Neural cell (in vitro differentiated cells): ENCODE results near the gene PERCC1. TPM values are rescaled to one million over a fixed set of nuclear protein-coding genes. Genes with fewer than 3 reads are reported as not detected.

Experiments
- H2AFZ ChIP-seq: fragments of 200-600, 300-800 bp; sonication (generic), shearing (Covaris generic); 2 replicates; pipeline ENCODE4 v1.6.0; 2014; ENCODE audit warnings: low read depth, mild to moderate bottlenecking, antibody characterized with exemption, low read length, moderate library complexity
- H3F3A ChIP-seq: fragments of 200-600 bp; shearing (Covaris generic); 2 replicates; pipeline ENCODE4 v1.6.1; 2016; ENCODE audit warnings: mild to moderate bottlenecking, moderate library complexity, mixed read lengths, antibody characterized with exemption, low read length; ENCODE audit not compliant: insufficient read depth, poor library complexity, severe bottlenecking
- H3K27ac ChIP-seq: fragments of 200-600, 300-800 bp; sonication (generic), shearing (Covaris generic); 2 replicates; pipeline ENCODE4 v1.5.1; 2014; ENCODE audit warnings: mild to moderate bottlenecking, low read length, moderate library complexity
- H3K27me3 ChIP-seq: fragments of 300-800, 200-600 bp; sonication (generic), shearing (Covaris generic); 2 replicates; pipeline ENCODE4 v1.6.0; 2014; ENCODE audit warnings: mild to moderate bottlenecking, low read depth, low read length, moderate library complexity; ENCODE audit not compliant: insufficient read depth
- H3K36me3 ChIP-seq: fragments of 300-800, 200-600 bp; sonication (generic), shearing (Covaris generic); 2 replicates; pipeline ENCODE4 v1.5.1; 2014; ENCODE audit warnings: mild to moderate bottlenecking, antibody characterized with exemption, low read length, moderate library complexity; ENCODE audit not compliant: insufficient read depth
- H3K4me2 ChIP-seq: fragments of 300-800, 200-600 bp; sonication (generic), shearing (Covaris generic); 2 replicates; pipeline ENCODE4 v1.6.0; 2014; ENCODE audit warnings: mild to moderate bottlenecking, low read length
- H3K4me3 ChIP-seq: fragments of 300-800, 200-600 bp; sonication (generic), shearing (Covaris generic); 2 replicates; pipeline ENCODE4 v1.5.1; 2014; ENCODE audit warnings: mild to moderate bottlenecking, low read length, moderate library complexity
- H3K79me2 ChIP-seq: fragments of 200-600 bp; shearing (Covaris generic); replicated peaks from 2 replicates; pipeline ENCODE4 v1.6.0; 2014; ENCODE audit warnings: mild to moderate bottlenecking, low read length, moderate library complexity; ENCODE audit not compliant: insufficient read depth
- H3K9ac ChIP-seq: fragments of 300-800, 200-600 bp; sonication (generic), shearing (Covaris generic); 2 replicates; pipeline ENCODE4 v1.6.1; 2016; ENCODE audit warnings: mild to moderate bottlenecking, low read length, mixed read lengths
- H3K9me2 ChIP-seq: fragments of 200-600 bp; shearing (Covaris generic); 2 replicates; pipeline ENCODE4 v1.6.1; 2016; ENCODE audit warnings: mild to moderate bottlenecking, low read length, mixed read lengths; ENCODE audit not compliant: insufficient read depth
- H3K9me3 ChIP-seq: fragments of 200-600, 300-800 bp; sonication (generic), shearing (Covaris generic); 2 replicates; pipeline ENCODE4 v1.6.1; 2016; ENCODE audit warnings: mild to moderate bottlenecking, mixed run types, low read length, moderate library complexity, mixed read lengths
- H4K20me1 ChIP-seq: fragments of 200-600 bp; shearing (Covaris generic); 2 replicates; pipeline ENCODE4 v1.6.1; 2016; ENCODE audit warnings: mild to moderate bottlenecking, mixed run types; ENCODE audit not compliant: insufficient read depth
- EP300 ChIP-seq: fragments of 450-650 bp; conservative IDR thresholded peaks from 2 replicates; pipeline ENCODE4 v1.6.1; 2014; ENCODE audit warnings: antibody characterized with exemption, mild to moderate bottlenecking, moderate library complexity; ENCODE audit not compliant: poor library complexity, severe bottlenecking
- EZH2 ChIP-seq: fragments of 200-600, 300-800 bp; shearing (Covaris generic), sonication (generic); IDR thresholded peaks from 2 replicates; pipeline ENCODE4 v1.6.1; 2014; ENCODE audit warnings: antibody characterized with exemption, low read length, borderline replicate concordance, mild to moderate bottlenecking; ENCODE audit not compliant: insufficient read depth, poor library complexity, severe bottlenecking
- MXI1 ChIP-seq: fragments of 450-650 bp; conservative IDR thresholded peaks from 2 replicates; pipeline ENCODE4 v1.6.1; 2014; ENCODE audit warnings: antibody characterized with exemption, mild to moderate bottlenecking; ENCODE audit not compliant: poor library complexity, severe bottlenecking
- POLR2AphosphoS5 ChIP-seq: IDR thresholded peaks from 2 replicates; pipeline ENCODE4 v1.6.1; 2012
- RAD21 ChIP-seq: fragments of 450-650 bp; conservative IDR thresholded peaks from 2 replicates; pipeline ENCODE4 v1.6.1; 2014; ENCODE audit warnings: antibody characterized with exemption, mild to moderate bottlenecking, moderate library complexity
- SMC3 ChIP-seq: fragments of 450-650 bp; conservative IDR thresholded peaks from 2 replicates; pipeline ENCODE4 v1.6.1; 2014; ENCODE audit warnings: antibody characterized with exemption, mild to moderate bottlenecking, moderate library complexity; ENCODE audit not compliant: poor library complexity
- TAF1 ChIP-seq: IDR thresholded peaks from 2 replicates; pipeline ENCODE4 v1.6.1; 2012; ENCODE audit warnings: low read depth
- polyA plus RNA-seq: library from polyadenylated mRNA; depleted of rRNA; stranded (reverse); fragments of >200 nt; gene quantifications from 2 replicates; pipeline ENCODE4 v1.2.3, GENCODE V29; 2014
- TF ChIP-seq, protein P1 (sequence below): IDR thresholded peaks from 2 replicates; pipeline ENCODE4 v1.6.1; 2012; ENCODE audit warnings: borderline replicate concordance
- TF ChIP-seq, protein P2 (sequence below): fragments of 450-650 bp; IDR thresholded peaks from 2 replicates; pipeline ENCODE4 v1.5.1; 2014; ENCODE audit warnings: antibody characterized with exemption, mild to moderate bottlenecking, moderate library complexity; ENCODE audit not compliant: poor library complexity, severe bottlenecking

Gene PERCC1
- polyA plus RNA-seq, 1 donor from 2014 or later = not detected

DNA sequence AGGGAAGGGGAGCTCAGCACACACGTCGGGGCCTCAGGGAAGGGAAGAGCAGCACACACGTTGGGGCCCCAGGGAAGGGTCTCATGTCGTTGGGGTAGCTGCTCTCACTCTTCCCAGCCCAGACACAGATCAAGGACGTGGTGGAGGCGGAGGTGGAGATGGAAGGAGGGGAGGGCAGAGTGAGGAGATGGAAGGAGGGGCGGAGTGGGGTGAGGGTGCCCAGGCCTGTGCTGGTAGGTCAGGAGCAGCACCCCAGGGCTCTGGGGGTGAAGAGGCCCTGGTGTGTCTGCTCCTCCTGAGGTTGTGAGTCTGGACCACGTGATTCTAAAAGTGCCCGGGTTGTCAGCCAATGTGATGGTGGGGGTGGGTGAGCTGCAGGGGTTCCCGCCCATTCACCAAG lies 29.1 kb downstream of the PERCC1 start:
- Histone ChIP-seq H3K36me3 (no peaks in the 10 kb centered on the region), H3K9me2 (no peaks in the 10 kb centered on the region), H3F3A (no peaks in the 10 kb centered on the region), H2AFZ (no peak overlapping the region), H3K9me3 (no peaks in the 10 kb centered on the region), H3K9ac (no peak overlapping the region), H3K4me2 (no peak overlapping the region), H4K20me1 (no peaks in the 10 kb centered on the region), H3K27ac (no peak overlapping the region), H3K4me3 (no peak overlapping the region), H3K27me3 (no peaks in the 10 kb centered on the region), H3K79me2 (no peaks in the 10 kb centered on the region)
- TF ChIP-seq EP300 (no peak), POLR2AphosphoS5 (no peak), RAD21 (no peak), MXI1 (no peak), TAF1 (no peak), EZH2 (no peak), SMC3 (no peak)
- TF ChIP-seq, protein P1, sequence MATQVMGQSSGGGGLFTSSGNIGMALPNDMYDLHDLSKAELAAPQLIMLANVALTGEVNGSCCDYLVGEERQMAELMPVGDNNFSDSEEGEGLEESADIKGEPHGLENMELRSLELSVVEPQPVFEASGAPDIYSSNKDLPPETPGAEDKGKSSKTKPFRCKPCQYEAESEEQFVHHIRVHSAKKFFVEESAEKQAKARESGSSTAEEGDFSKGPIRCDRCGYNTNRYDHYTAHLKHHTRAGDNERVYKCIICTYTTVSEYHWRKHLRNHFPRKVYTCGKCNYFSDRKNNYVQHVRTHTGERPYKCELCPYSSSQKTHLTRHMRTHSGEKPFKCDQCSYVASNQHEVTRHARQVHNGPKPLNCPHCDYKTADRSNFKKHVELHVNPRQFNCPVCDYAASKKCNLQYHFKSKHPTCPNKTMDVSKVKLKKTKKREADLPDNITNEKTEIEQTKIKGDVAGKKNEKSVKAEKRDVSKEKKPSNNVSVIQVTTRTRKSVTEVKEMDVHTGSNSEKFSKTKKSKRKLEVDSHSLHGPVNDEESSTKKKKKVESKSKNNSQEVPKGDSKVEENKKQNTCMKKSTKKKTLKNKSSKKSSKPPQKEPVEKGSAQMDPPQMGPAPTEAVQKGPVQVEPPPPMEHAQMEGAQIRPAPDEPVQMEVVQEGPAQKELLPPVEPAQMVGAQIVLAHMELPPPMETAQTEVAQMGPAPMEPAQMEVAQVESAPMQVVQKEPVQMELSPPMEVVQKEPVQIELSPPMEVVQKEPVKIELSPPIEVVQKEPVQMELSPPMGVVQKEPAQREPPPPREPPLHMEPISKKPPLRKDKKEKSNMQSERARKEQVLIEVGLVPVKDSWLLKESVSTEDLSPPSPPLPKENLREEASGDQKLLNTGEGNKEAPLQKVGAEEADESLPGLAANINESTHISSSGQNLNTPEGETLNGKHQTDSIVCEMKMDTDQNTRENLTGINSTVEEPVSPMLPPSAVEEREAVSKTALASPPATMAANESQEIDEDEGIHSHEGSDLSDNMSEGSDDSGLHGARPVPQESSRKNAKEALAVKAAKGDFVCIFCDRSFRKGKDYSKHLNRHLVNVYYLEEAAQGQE = no peak
- TF ChIP-seq, protein P2, sequence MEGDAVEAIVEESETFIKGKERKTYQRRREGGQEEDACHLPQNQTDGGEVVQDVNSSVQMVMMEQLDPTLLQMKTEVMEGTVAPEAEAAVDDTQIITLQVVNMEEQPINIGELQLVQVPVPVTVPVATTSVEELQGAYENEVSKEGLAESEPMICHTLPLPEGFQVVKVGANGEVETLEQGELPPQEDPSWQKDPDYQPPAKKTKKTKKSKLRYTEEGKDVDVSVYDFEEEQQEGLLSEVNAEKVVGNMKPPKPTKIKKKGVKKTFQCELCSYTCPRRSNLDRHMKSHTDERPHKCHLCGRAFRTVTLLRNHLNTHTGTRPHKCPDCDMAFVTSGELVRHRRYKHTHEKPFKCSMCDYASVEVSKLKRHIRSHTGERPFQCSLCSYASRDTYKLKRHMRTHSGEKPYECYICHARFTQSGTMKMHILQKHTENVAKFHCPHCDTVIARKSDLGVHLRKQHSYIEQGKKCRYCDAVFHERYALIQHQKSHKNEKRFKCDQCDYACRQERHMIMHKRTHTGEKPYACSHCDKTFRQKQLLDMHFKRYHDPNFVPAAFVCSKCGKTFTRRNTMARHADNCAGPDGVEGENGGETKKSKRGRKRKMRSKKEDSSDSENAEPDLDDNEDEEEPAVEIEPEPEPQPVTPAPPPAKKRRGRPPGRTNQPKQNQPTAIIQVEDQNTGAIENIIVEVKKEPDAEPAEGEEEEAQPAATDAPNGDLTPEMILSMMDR = no peak

DNA sequence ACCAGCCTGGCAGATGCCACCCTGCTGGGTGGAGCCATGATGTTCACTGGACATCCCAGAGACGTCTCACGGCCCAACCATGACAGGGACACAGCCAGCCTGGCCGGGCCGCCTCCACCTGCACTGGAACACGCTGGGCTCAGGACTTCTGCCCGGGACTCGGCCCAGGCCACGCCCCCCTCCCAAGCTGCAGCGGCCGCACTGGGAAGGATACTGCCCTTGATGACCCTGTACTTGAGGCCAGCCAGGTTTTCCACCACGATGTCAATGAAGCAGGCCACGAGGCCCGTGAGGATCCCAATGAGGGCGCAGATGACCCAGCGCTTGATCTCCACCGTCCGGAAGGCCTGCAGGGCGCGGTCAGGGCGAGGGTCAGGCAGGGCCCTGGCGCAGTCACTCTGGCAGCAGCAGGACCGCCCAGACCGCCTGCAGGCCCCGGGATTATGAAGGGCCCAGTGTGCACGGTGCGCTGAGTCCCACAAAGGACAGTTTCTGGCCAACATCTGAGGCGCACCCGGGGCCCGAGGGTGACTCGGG lies 29.8 kb downstream of the PERCC1 start:
- no peaks in the 10 kb centered on the region for H3K9me2 ChIP-seq
- H3K9me3 ChIP-seq = no peaks in the 10 kb centered on the region
- no peak overlapping the region for H3K4me2 ChIP-seq
- no peak overlapping the region for H3K9ac ChIP-seq
- no peaks in the 10 kb centered on the region for H4K20me1 ChIP-seq
- no peaks in the 10 kb centered on the region for H3K27me3 ChIP-seq
- TF ChIP-seq POLR2AphosphoS5 (no peak), MXI1 (no peak), TAF1 (no peak), SMC3 (no peak), EP300 (no peak), EZH2 (no peak), RAD21 (no peak)
- TF ChIP-seq, protein P1 = no peak
- TF ChIP-seq, protein P2 = no peak
- H3K4me3 ChIP-seq = no peak overlapping the region
- H3F3A ChIP-seq = no peaks in the 10 kb centered on the region
- no peaks in the 10 kb centered on the region for H3K36me3 ChIP-seq
- no peaks in the 10 kb centered on the region for H3K79me2 ChIP-seq
- H3K27ac ChIP-seq = no peak overlapping the region
- no peak overlapping the region for H2AFZ ChIP-seq
